Panc1 (cell line): ENCODE measurements around the gene GTF2H4. TPM values are rescaled to one million over a fixed set of nuclear protein-coding genes. Genes with fewer than 3 reads are reported as not detected.
A peak's percentile ranks its signal among the peaks of the same experiment; 100 is the strongest.

Experiments used
- ATAC-seq: fragments of 200-7000 bp; cut with Tn5 transposase; 2 replicates; pipeline ENCODE4 v1.9.1; 2020; ENCODE audit warnings: mild to moderate bottlenecking, moderate library complexity
- BruUV-seq: library from RNA; stranded (reverse); fragments of 400-500 nt; replicated peaks from 2 replicates; lab custom pipeline; 2021; lab: Mats Ljungman, UMichigan
- CTCF ChIA-PET: fragments of 300-600 bp; sonication (Branson Sonifier 250); formaldehyde crosslinking; loops from one replicate; lab custom pipeline; 2022; ENCODE audit warnings: antibody characterized with exemption; lab: Charles Lee
- POLR2A ChIA-PET: fragments of 300-600 bp; sonication (Branson Sonifier 250); formaldehyde crosslinking; loops from one replicate; lab custom pipeline; 2022; ENCODE audit warnings: antibody characterized with exemption; lab: Charles Lee
- DNase-seq: peaks from one replicate; pipeline ENCODE4 v3.0.0-alpha.2; 2010; ENCODE audit warnings: low read depth, low spot score
- H3K27ac ChIP-seq: 2 replicates; pipeline ENCODE4 v1.5.1; 2011; ENCODE audit warnings: mild to moderate bottlenecking, low read length, inconsistent platforms
- H3K27me3 ChIP-seq: fragments of 200-500 bp; sonication (Bioruptor generic); 2 replicates; pipeline ENCODE4 v1.6.0; 2014; ENCODE audit warnings: low read length, inconsistent platforms; ENCODE audit not compliant: control insufficient read depth, insufficient read depth
- H3K36me3 ChIP-seq: fragments of 200-500 bp; sonication (Bioruptor generic); 2 replicates; pipeline ENCODE4 v1.5.1; 2014; ENCODE audit warnings: inconsistent platforms, mild to moderate bottlenecking, low read length, moderate library complexity; ENCODE audit not compliant: control insufficient read depth, insufficient read depth
- H3K4me1 ChIP-seq: 2 replicates; pipeline ENCODE4 v1.5.1; 2011; ENCODE audit warnings: inconsistent platforms, mild to moderate bottlenecking, low read length, moderate library complexity; ENCODE audit not compliant: control insufficient read depth, insufficient read depth
- H3K4me3 ChIP-seq, 2 experiments: 2 replicates each; pipeline ENCODE4 v1.5.1; 2011 to 2012; ENCODE audit warnings: low read depth in 2 of 2, low read length in 2 of 2, mild to moderate bottlenecking in 2 of 2, inconsistent platforms in 1 of 2, moderate library complexity in 1 of 2
- H3K9me3 ChIP-seq: fragments of 200-500 bp; sonication (Bioruptor generic); 2 replicates; pipeline ENCODE4 v1.5.1; 2014; ENCODE audit warnings: low read depth, mild to moderate bottlenecking, inconsistent platforms, low read length, moderate library complexity; ENCODE audit not compliant: control insufficient read depth, insufficient read depth
- CTCF ChIP-seq: fragments of 450-650 bp; IDR thresholded peaks from 2 replicates; pipeline ENCODE4 v1.5.1; 2017; ENCODE audit warnings: mild to moderate bottlenecking
- POLR2AphosphoS5 ChIP-seq: IDR thresholded peaks from 2 replicates; pipeline ENCODE4 v1.6.1; 2012; ENCODE audit warnings: mild to moderate bottlenecking, low read depth, low read length, moderate library complexity
- REST ChIP-seq, 2 experiments: IDR thresholded peaks; 2 replicates each; pipeline ENCODE4 v1.6.1; 2011 to 2012; ENCODE audit warnings: low read depth in 2 of 2, control low read depth in 1 of 2, low read length in 1 of 2, mild to moderate bottlenecking in 1 of 2, moderate library complexity in 1 of 2; ENCODE audit not compliant: insufficient read depth in 1 of 2
- SIN3A ChIP-seq: IDR thresholded peaks from 2 replicates; pipeline ENCODE4 v1.6.1; 2012; ENCODE audit warnings: low read depth, mild to moderate bottlenecking, low read length, moderate library complexity, borderline replicate concordance; ENCODE audit not compliant: insufficient read depth
- TCF7L2 ChIP-seq: IDR thresholded peaks from 2 replicates; pipeline ENCODE4 v1.6.1; 2011; ENCODE audit warnings: mild to moderate bottlenecking, low read depth, low read length, inconsistent platforms
- in situ Hi-C: cut with HindIII; loops from 2 replicates; pipeline ENCODE4 v1.10.0; 2016; ENCODE audit warnings: low sequenced_read_pairs, low pct_unique_long_range_greater_than_20kb
- intact Hi-C: fragments of 100-400 bp; cut with micrococcal nuclease; formaldehyde crosslinking; loops from one replicate; pipeline ENCODE4 v1.10.0; 2022; ENCODE audit not compliant: unreplicated experiment
- total RNA-seq: library from RNA; stranded (reverse); gene quantifications from one replicate; pipeline ENCODE4 v1.2.1, GENCODE V29; 2021; ENCODE audit not compliant: unreplicated experiment

Gene GTF2H4
- total RNA-seq, 1 experiment from 2014 or later: 27.5 TPM

DNA sequence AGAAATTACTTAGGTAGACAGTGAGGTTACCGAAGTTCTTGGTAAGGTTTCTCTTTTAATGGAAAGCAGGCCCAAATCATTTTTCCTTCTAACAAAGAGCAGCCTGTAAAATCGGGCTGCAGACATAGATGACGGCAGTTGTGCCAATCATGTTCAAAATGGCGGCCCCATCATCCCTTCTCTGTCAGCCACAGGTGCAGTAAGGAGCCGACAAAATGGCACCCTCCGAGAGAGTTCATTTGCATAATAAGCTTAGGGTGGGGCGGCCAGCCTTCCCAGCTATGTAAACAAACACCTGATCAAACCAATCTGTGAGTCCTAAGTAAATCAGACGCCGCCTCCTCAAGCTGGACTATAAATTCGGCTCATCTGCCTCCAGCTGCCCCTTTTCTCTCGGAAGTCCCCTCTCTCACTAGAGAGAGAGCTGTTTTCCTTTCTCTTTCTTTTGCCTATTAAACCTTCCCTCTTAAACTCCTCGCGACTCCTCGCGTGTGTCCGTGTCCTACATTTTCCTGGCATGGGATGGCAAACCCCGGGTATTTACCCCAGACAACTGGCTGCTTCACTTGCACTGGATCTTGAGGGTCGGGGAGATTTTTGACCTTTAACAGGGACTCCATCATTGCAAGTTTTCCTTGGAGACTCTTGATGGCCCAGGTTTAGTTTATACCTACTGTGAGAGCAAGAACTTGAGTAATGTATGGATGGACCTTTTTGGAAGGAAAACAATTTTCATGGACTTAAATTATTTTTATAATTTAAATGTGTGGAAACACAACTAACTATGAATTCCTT lies 32.6 kb upstream of the GTF2H4 start:
- DNase-seq: no peak
- no peaks in the 10 kb centered on the region for H3K27me3 ChIP-seq
- H3K4me3 ChIP-seq: no peak overlapping the region
- ChIA-PET CTCF (no interaction called here), POLR2A (no interaction called here)
- no peaks in the 10 kb centered on the region; the same call in 1 of the 2 replicates for H3K9me3 ChIP-seq
- H3K27ac ChIP-seq: peak overlapping the region; percentile 51; the same call in 1 of the 2 replicates
- TF ChIP-seq REST (IDR thresholded peaks at IDR 0.05; ENCODE audit: insufficient read depth in 1 of 2, low read depth in 2 of 2, low read length in 1 of 2) (no peak), CTCF (no peak), TCF7L2 (no peak), SIN3A (no peak), POLR2AphosphoS5 (no peak)
- H3K36me3 ChIP-seq: no peaks in the 10 kb centered on the region
- peaks cover 13% of the 10 kb centered on the region; the same call in 1 of the 2 replicates for H3K4me1 ChIP-seq
- no peak for ATAC-seq
- intact Hi-C loops: loop anchor here (5.0 kb wide), 2 partner anchors 148 to 198 kb away; no protein-coding TSS in a partner anchor
- in situ Hi-C loops: no loop called here
- no TSS peak for BruUV-seq

- ChIA-PET POLR2A (no interaction called here), CTCF (interaction anchor here (0.8 kb wide), 1 partner anchor 48 kb away, joined by 4 read pairs; no protein-coding TSS in a partner anchor)
Observed at GRCh38 chr6:30876039-30876730, 31.8 kb upstream of the GTF2H4 start.

More at GRCh38 chr6:30876039-30876730, 31.8 kb upstream of the GTF2H4 start:
- TF ChIP-seq CTCF (no peak), REST (IDR thresholded peaks at IDR 0.05; ENCODE audit: insufficient read depth in 1 of 2, low read depth in 2 of 2, low read length in 1 of 2) (no peak), SIN3A (no peak), TCF7L2 (no peak)
- Histone ChIP-seq H3K36me3 (no peaks in the 10 kb centered on the region), H3K9me3 (no peaks in the 10 kb centered on the region; the same call in 1 of the 2 replicates), H3K27me3 (no peaks in the 10 kb centered on the region), H3K4me1 (peaks cover 13% of the 10 kb centered on the region; the same call in 1 of the 2 replicates), H3K27ac (peak overlapping the region; percentile 51; the same call in 1 of the 2 replicates), H3K4me3 (no peak overlapping the region)
- intact Hi-C loops (loop anchor here (5.0 kb wide), 2 partner anchors 149 to 199 kb away; no protein-coding TSS in a partner anchor), in situ Hi-C loops (no loop called here)
- BruUV-seq: no TSS peak
- ATAC-seq (no peak), DNase-seq (no peak)
